Fibroblast of lung (primary cell): ENCODE results near the gene PARP11. TPM values are rescaled to one million over a fixed set of nuclear protein-coding genes. Genes with fewer than 3 reads are reported as not detected.
A peak's percentile ranks its signal among the peaks of the same experiment; 100 is the strongest.

Source experiments
- DNase-seq, 2 donors: peaks; one replicate each; pipeline versions ENCODE4 v3.0.0 to v3.0.0-alpha.2; 2010; ENCODE audit warnings: low read depth in 2 of 2
- H2AFZ ChIP-seq: 2 replicates; pipeline ENCODE4 v1.5.1; 2012; ENCODE audit warnings: low read length, control low read depth, inconsistent platforms
- H3K27ac ChIP-seq: 2 replicates; pipeline ENCODE4 v1.5.1; 2011; ENCODE audit warnings: low read length, control low read depth; ENCODE audit not compliant: insufficient read depth
- H3K27me3 ChIP-seq: 2 replicates; pipeline ENCODE4 v1.5.1; 2011; ENCODE audit warnings: mild to moderate bottlenecking, low read length; ENCODE audit not compliant: control insufficient read depth, insufficient read depth
- H3K36me3 ChIP-seq: 2 replicates; pipeline ENCODE4 v1.5.1; 2011; ENCODE audit warnings: low read length; ENCODE audit not compliant: control insufficient read depth, insufficient read depth
- H3K4me1 ChIP-seq: 2 replicates; pipeline ENCODE4 v1.5.1; 2011; ENCODE audit warnings: low read length; ENCODE audit not compliant: control insufficient read depth, insufficient read depth; ENCODE audit errors: extremely low read depth
- H3K4me2 ChIP-seq: 2 replicates; pipeline ENCODE4 v1.5.1; 2011; ENCODE audit warnings: low read length, control low read depth; ENCODE audit not compliant: insufficient read depth; ENCODE audit errors: extremely low read depth
- H3K4me3 ChIP-seq, 4 experiments: fragments of 200-600 bp in 1 of 4; sonication (generic) in 1 of 4; replicated peaks in 1 of 4; 2 replicates each; pipeline ENCODE4 v1.5.1; 2011 to 2016; ENCODE audit warnings: low read length in 4 of 4, low read depth in 3 of 4, mild to moderate bottlenecking in 3 of 4, control low read depth in 2 of 4, inconsistent platforms in 1 of 4, mixed read lengths in 1 of 4; ENCODE audit not compliant: insufficient read depth in 1 of 4; ENCODE audit errors: control extremely low read depth in 1 of 4
- H3K79me2 ChIP-seq: 2 replicates; pipeline ENCODE4 v1.5.1; 2012; ENCODE audit warnings: mild to moderate bottlenecking, low read length, inconsistent platforms; ENCODE audit not compliant: control insufficient read depth, insufficient read depth
- H3K9ac ChIP-seq: 2 replicates; pipeline ENCODE4 v1.5.1; 2011; ENCODE audit warnings: mild to moderate bottlenecking, low read length, control low read depth; ENCODE audit not compliant: insufficient read depth
- H3K9me3 ChIP-seq: 2 replicates; pipeline ENCODE4 v1.5.1; 2012; ENCODE audit warnings: low read depth, low read length; ENCODE audit not compliant: control insufficient read depth, insufficient read depth
- H4K20me1 ChIP-seq: 2 replicates; pipeline ENCODE4 v1.5.1; 2011; ENCODE audit warnings: low read length; ENCODE audit not compliant: control insufficient read depth, insufficient read depth; ENCODE audit errors: extremely low read depth
- EZH2 ChIP-seq: IDR thresholded peaks from 2 replicates; pipeline ENCODE4 v1.5.1; 2012; ENCODE audit warnings: low read length, control low read depth, mild to moderate bottlenecking; ENCODE audit errors: missing control alignments
- polyA plus RNA-seq, 2 donors: library from polyadenylated mRNA; depleted of rRNA in 1 of 2; stranded (reverse) in 1 of 2; unstranded in 1 of 2; fragments of >200 nt; gene quantifications; 2 replicates each; pipeline ENCODE4 v1.2.1, GENCODE V29; 2011 to 2012; ENCODE audit warnings: missing spikeins in 1 of 2
- total RNA-seq: library from RNA; depleted of rRNA; stranded (reverse); fragments of >200 nt; gene quantifications from 2 replicates; pipeline ENCODE4 v1.2.1, GENCODE V29; 2014
- TF ChIP-seq, protein P1 (sequence below), 2 donors: IDR thresholded peaks in 1 of 2; conservative IDR thresholded peaks in 1 of 2; 1 replicate in 1 of 2; 2 replicates in 1 of 2; pipeline ENCODE4 v1.5.1; 2011 to 2012; ENCODE audit warnings: low read length in 2 of 2, control low read depth in 1 of 2, inconsistent platforms in 1 of 2, low read depth in 1 of 2, mild to moderate bottlenecking in 1 of 2

Gene PARP11
- total and polyA plus RNA-seq, 2 donors (not counting 1 experiment from before 2014, with no cell fraction given), result 6.6 to 8.9 TPM

DNA sequence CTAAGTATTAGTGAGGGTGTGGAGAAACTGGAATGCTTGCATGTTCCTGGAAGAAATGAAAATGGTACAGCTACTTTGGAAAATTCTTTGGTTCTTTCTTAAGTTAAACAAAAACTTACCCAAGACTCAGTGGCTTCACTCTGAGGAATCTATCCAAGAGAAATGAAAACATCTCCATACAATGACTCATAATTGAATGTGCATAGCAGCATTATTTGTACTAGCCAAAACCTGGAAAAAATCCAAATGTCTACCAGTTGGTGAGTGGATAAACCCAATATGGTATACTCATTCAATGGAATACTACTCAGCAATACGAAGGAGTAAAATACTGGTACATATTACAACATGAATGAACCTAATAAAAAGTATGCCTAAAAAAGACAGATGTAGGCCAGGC is 102.3 kb downstream of the PARP11 start:
- Histone ChIP-seq H4K20me1 (no peaks in the 10 kb centered on the region), H3K79me2 (no peaks in the 10 kb centered on the region), H3K27me3 (peaks cover 3% of the 10 kb centered on the region), H3K36me3 (no peaks in the 10 kb centered on the region), H3K27ac (no peak overlapping the region), H3K9me3 (no peaks in the 10 kb centered on the region), H3K4me3 (no peak overlapping the region), H3K4me1 (no peaks in the 10 kb centered on the region), H2AFZ (no peak overlapping the region), H3K4me2 (no peak overlapping the region), H3K9ac (no peak overlapping the region)
- DNase-seq, result peak; percentile 64 to 84
- TF ChIP-seq EZH2, result no peak
- TF ChIP-seq, protein P1, sequence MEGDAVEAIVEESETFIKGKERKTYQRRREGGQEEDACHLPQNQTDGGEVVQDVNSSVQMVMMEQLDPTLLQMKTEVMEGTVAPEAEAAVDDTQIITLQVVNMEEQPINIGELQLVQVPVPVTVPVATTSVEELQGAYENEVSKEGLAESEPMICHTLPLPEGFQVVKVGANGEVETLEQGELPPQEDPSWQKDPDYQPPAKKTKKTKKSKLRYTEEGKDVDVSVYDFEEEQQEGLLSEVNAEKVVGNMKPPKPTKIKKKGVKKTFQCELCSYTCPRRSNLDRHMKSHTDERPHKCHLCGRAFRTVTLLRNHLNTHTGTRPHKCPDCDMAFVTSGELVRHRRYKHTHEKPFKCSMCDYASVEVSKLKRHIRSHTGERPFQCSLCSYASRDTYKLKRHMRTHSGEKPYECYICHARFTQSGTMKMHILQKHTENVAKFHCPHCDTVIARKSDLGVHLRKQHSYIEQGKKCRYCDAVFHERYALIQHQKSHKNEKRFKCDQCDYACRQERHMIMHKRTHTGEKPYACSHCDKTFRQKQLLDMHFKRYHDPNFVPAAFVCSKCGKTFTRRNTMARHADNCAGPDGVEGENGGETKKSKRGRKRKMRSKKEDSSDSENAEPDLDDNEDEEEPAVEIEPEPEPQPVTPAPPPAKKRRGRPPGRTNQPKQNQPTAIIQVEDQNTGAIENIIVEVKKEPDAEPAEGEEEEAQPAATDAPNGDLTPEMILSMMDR (conservative IDR thresholded peaks at IDR 0.05 in 1 of 2, IDR thresholded peaks at IDR 0.05 in 1 of 2; ENCODE audit: low read depth in 1 of 2, low read length in 2 of 2), result no peak

DNA sequence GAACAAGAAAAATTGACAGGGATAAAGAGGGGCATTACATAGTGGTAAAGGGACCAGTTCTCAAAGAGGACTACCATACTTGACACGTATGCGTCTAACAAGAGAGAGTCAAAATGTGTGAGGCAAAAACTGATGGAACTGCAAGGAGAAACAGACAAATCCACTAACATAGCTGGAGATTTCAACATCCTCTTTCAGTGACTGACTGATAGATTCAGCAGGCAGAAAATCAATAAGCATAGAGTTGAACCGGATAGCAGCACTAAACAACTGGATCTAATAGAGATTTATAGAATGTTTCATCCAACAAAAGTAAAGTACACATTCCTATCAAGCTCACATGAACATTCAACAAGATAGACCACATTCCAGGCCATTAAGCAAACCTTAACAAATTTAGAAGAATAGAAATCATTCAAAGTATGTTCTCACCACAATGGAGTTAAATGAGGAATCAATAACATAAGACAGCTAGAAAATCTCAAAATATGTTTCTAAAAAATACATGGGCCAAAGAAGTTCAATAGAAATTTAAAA is 104.2 kb downstream of the PARP11 start:
- no peaks in the 10 kb centered on the region for H3K79me2 ChIP-seq
- H3K9me3 ChIP-seq, result no peaks in the 10 kb centered on the region
- H2AFZ ChIP-seq, result no peak overlapping the region
- H3K9ac ChIP-seq, result no peak overlapping the region
- H3K4me2 ChIP-seq, result no peak overlapping the region
- no peak overlapping the region for H3K4me3 ChIP-seq
- H3K27ac ChIP-seq, result no peak overlapping the region
- DNase-seq, result no peak
- no peaks in the 10 kb centered on the region for H3K36me3 ChIP-seq
- H3K4me1 ChIP-seq, result no peaks in the 10 kb centered on the region
- no peaks in the 10 kb centered on the region for H3K27me3 ChIP-seq
- TF ChIP-seq EZH2, result no peak
- TF ChIP-seq, protein P1 (conservative IDR thresholded peaks at IDR 0.05 in 1 of 2, IDR thresholded peaks at IDR 0.05 in 1 of 2; ENCODE audit: low read depth in 1 of 2, low read length in 2 of 2), result no peak
- H4K20me1 ChIP-seq, result no peaks in the 10 kb centered on the region

DNA sequence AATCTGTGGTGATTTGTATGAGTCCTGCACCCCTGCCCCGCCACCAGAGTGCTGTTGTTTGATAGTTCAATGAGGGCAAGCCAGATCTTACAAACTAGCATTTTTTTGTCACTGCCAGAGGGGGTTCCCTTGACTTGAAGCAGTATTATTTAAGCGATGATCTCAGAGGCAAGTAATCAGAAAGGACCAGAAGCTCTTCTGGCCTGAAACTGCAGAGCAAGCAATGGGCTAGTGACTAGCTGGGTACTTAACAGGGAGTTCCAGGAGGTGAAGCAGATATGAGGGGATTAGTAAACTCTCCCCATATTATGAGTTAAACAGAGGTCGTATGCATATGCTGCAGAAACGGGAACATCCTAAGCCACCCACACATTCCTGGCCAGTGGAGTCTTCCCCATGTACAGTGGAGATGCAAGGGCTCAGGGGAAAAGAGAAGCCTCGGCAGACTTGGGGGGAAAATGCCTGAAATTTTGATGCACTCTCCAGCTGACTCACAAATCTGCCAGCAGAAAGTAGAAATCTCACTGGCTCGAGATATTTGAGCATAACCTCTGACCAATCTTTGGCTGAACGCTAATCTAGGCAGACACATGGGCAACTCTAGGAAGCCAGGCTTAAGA is 112.0 kb downstream of the PARP11 start:
- Histone ChIP-seq H3K36me3 (no peaks in the 10 kb centered on the region), H3K4me2 (no peak overlapping the region), H3K9ac (no peak overlapping the region), H3K4me3 (no peak overlapping the region), H2AFZ (no peak overlapping the region), H3K27ac (no peak overlapping the region), H3K4me1 (no peaks in the 10 kb centered on the region), H3K9me3 (no peaks in the 10 kb centered on the region), H4K20me1 (no peaks in the 10 kb centered on the region), H3K79me2 (no peaks in the 10 kb centered on the region), H3K27me3 (no peaks in the 10 kb centered on the region)
- no peak for DNase-seq
- TF ChIP-seq EZH2, result no peak
- TF ChIP-seq, protein P1 (conservative IDR thresholded peaks at IDR 0.05 in 1 of 2, IDR thresholded peaks at IDR 0.05 in 1 of 2; ENCODE audit: low read depth in 1 of 2, low read length in 2 of 2), result no peak
